GM21423 (cell line): ENCODE results near the gene FBN2.
"Not testable (repeated sequence)": the region's sequence is repeated elsewhere in the genome, so short reads cannot be mapped to it uniquely, and the experiment has no call there.

Experiments
- ATAC-seq: cut with Tn5 transposase; IDR thresholded peaks from one replicate; pipeline ENCODE4 v1.9.1; 2021; ENCODE audit warnings: mild to moderate bottlenecking, moderate library complexity; ENCODE audit not compliant: unreplicated experiment

Gene FBN2

DNA sequence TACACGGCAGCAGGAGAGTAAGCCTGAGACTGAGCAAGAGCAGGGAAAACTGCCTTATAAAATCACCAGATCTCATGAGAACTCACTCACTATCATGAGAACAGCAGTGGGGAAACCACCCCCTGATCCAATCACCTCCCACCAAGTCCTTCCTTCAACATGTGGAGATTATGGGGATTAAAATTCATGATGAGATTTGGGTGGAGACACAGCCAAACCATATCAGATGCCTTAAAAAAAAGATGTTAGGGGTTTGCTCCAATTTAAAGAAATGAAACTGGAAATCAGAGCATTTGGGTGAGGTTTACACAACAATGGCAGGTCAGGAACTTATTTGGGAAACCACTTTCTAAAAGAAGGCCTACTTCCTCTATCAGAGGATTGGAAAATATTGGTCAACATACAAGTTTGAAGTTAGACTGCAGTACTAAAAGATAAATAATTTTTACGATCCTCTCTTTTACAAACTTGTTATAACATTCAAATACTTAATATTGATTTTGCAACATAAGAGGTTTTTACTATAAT is 105.1 kb downstream of the FBN2 start:
- ATAC-seq = no peak

GRCh38 chr5:128427921-128428320 is 110.1 kb downstream of the FBN2 start:
- ATAC-seq = no peak

- peak; percentile 74 for ATAC-seq
Measured at GRCh38 chr5:128426090-128426534, 111.9 kb downstream of the FBN2 start.

DNA sequence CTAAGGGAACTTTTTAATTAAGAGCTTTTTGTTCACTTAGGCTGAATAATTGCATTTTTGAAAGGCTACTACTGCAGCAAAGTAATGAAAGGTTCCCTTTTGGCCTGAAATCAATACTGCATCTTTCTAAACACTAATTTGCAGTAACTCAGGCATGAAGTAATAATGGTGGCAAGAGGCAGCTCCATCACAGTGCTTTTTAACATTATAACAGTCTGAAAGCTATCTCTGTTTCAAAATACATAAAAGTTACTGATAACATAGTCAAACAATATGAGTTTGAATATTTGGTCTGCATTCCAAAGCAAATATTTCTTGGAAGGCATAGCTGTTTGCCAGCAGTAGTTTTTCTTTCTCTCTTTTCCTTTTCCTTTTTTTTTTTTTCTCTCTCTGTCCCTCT is 113.4 kb downstream of the FBN2 start:
- no peak for ATAC-seq

GRCh38 chr5:128422612-128423011 is 115.4 kb downstream of the FBN2 start:
- no peak for ATAC-seq

DNA sequence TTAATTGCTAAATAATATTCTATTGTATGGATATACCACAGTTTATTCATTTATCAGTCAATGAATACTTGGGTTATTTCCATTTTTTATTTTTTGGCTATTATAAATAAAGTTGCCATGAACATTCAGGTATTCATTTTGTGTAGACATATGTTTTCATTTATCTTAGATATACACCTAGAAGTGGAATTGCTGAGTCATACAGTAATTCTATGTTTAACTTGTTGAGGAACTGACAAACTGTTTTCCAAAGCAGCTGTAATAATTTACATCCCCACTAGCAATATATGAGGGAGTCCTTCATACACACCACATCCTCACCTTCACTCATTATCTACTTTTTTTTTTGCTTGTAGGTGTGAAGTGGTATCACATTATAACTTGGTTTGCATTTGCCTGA is 123.6 kb downstream of the FBN2 start:
- no peak for ATAC-seq

DNA sequence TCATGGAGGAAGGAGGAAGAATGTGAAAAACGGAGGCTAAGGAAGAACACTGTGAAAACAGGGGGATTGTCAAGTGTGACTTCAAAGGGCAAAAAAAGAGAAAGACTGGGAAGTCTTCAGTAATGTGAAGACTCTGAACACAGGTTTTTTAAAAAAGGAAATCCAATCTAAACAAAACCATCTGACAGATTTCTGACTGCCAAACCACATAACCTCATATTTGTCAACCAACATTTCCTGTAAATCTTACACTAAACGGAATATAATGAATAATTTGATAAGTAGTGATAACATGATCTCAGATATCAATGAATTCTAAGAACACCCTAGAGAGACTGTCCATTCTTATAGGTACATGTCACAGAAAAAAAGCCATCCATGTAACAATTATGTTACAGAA is 124.7 kb downstream of the FBN2 start:
- ATAC-seq = no peak

DNA sequence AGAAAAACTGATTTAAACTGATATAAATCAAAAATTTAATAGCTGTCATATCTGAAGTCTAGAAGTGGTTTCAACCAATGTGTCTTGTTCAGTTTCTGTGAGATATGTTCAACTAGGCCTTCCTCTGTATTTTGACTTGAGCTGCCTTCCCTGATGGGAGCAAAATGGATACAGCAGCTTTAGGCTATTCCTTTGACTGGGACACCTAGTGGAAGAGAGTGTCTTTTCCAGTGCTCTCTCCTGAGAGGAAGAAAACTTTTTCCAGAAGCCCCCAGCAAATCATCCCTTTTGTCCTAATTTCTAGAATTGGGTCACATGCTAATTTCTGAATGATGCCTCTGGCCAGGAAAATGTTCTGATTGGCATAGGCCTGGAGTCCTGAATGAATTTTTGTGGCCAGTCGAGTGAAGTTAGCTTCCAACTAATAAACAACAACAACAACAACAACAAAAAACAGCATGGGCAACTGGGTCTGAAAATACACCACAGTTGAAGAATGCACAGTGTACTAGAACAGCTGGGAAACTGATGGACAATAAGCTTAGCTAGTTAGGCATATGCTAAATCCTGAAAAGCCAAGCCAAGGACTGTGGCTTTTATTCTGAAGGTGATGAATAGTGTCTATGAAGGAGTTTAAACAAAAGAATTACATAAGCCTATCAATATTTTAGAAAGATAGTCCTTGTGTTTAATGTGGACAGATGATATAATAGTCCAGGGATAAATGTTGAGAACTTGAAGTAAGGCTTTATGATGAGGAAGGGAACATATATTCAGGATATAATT is 125.7 kb downstream of the FBN2 start:
- no peak for ATAC-seq

DNA sequence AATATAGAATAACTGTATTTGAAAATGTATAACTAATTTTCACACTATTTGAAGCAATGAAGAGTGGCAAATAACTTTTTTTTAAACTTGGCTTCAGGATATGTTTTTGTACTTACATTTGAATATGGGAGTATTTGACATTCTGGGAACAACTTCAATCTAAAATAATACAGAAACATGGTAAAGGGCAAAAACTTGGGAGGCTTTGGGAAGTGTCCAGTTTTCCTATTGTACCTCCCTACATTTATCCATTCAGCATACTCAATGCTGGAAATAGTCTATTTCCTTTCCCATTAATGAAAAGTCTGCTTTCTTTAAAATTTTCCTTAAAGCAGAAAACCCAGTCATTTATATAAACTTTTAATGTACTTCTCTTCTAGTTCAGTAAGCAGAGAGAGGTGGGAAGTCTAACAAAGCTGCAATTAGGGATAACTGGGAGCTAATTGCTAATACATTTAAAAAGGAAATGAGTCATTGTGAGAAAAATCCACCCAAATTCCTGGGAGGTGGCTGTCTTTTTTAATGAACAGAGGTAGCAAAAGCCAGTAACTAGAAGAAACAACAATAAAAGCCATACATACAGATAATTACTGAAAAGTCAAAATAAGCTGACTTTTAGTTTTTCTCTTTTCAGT is 128.8 kb downstream of the FBN2 start:
- no peak for ATAC-seq

GRCh38 chr5:128408622-128409021 is 129.4 kb downstream of the FBN2 start:
- ATAC-seq = no peak

- no peak for ATAC-seq
Measured at GRCh38 chr5:128407944-128408343, 130.1 kb downstream of the FBN2 start.

GRCh38 chr5:128406803-128407202 is 131.2 kb downstream of the FBN2 start:
- ATAC-seq = no peak

GRCh38 chr5:128405159-128405558 is 132.9 kb downstream of the FBN2 start:
- no peak for ATAC-seq

- no peak for ATAC-seq
Measured at GRCh38 chr5:128403333-128403732, 134.7 kb downstream of the FBN2 start.

DNA sequence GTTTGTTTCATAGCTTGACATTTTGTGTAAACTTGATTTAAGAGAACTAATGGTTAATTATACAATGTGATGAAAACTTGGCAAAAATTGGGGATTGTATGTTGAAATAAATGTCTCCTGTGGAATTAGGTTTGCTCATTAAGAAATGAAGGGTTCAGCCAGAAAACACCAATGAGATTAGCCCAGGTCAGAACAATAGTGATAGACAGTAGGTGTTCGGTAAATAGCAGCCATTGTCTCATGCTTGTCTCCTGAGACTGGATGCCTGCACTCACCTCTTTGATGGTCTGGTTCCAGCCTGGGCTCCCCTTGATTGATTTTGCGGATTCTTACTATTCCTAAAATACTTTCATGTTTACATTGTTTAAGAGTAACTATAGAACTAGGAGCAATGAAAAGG is 135.5 kb downstream of the FBN2 start:
- ATAC-seq = no peak

DNA sequence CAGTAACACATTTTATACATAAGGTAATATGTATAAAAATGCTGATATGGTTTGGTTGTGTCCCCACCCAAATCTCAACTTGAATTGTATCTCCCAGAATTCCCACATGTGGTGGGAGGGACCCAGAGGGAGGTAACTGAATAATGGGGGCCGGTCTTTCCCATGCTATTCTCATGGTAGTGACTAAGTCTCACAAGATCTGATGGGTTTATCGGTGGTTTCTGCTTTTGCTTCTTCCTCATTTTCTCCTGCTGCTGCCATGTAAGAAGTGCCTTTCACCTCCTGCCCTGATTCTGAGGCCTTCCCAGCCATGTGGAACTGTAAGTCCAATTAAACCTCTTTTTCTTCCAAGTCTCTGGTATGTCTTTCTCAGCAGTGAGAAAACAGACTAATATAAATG is 137.3 kb downstream of the FBN2 start:
- not testable (repeated sequence) for ATAC-seq

GRCh38 chr5:128399111-128399510 is 138.9 kb downstream of the FBN2 start:
- ATAC-seq = no peak

GRCh38 chr5:128397876-128398275 is 140.2 kb downstream of the FBN2 start:
- ATAC-seq = no peak

DNA sequence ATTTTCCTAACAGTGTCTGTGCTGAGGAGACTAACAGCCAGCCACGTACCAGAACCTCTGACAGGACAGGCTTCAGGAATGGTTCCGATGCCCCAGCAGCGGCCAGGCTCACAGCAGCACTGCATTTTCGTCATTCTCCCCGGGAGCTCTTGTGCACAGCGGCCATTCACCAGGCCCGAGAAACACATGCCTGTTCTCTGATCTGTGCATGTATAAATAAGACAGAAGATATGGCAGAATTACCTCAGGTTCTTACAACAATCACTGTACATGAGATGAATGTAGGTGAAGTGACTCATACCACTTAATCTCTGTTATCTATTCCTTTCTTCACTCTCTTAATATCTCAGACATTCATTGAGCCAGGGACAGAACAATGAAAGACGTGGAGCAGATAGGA is 143.0 kb downstream of the FBN2 start:
- no peak for ATAC-seq

GRCh38 chr5:128384068-128384467 is 154.0 kb downstream of the FBN2 start:
- ATAC-seq = no peak

DNA sequence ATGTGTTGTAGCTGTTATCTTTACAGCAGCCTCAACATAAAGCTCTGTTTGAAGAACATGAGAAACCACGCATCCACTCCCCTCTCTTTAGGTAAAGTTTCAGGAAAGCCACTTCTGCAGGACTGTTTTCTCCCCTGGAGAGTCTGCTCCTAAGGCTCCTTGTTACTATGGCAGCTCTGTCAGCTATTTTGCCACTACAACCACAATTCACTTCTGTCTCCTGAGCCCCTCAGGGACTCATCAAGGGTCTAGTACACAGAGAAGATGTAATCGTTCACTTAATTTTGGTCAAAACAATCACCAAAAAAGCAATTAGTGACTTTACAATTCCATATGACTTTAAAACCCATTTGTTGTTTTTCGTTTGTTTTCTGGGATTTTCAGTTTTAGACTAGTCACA is 157.7 kb downstream of the FBN2 start:
- no peak for ATAC-seq

- ATAC-seq = no peak
Measured at GRCh38 chr5:128378632-128379031, 159.4 kb downstream of the FBN2 start.
